Cortex of kidney (tissue), 1 donor: Measurements from ENCODE around the gene SMIM5.

Experiments used
- DNase-seq: peaks from one replicate; lab custom pipeline; 2025; lab: John Stamatoyannopoulos, UW

The SMIM5 gene

DNA sequence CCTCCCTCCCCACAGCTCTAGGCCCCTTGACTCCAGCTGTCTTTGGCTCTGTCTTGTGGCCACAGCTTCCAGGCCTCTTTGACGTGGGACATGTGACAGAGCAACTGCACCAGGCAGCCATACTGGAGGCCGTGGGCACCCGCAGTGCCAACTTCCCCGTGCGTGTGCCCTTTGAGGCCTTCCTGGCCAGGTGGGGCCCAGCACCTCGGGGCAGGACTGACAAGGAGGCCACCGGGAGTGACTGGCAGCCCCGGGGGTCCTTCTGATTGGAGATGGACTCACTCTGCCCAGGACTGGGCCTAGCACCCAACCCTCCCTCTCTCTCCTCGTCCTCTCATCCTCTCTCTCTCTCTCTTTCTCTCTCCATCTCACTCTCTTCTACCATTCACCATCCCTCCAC, 30.1 kb upstream of the SMIM5 start:
- no peak for DNase-seq

DNA sequence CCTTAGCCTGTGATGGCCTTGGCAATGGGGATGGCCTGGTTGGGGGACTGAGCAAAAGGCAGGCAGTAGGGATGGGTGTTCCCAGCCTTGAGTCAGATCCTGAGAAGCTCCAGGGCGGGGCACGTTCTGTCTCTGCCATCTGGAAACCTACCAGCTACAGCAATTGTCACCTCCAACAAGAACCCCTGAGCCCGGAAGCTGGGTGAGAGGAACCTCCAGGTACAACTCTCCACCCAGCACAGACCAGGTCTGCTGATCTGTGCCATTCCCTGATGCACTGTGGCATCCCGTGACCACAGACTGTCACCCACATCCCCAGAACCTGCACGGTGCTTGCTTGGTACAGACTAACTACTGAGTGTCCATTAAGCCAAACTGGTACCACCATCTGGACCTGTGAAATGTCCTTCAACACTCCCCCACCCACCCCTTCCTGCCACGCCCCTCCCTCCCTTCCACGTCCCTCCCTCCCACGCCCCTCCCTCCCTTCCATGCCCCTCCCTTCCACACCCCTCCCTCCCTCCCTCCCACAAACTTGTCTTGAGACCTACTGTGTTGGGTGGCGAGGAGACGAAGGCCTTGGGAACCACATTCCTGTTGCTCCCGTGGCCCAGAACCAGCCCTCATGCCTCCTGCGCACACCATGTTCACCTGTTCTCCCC, 29.1 kb upstream of the SMIM5 start:
- DNase-seq = no peak

DNA sequence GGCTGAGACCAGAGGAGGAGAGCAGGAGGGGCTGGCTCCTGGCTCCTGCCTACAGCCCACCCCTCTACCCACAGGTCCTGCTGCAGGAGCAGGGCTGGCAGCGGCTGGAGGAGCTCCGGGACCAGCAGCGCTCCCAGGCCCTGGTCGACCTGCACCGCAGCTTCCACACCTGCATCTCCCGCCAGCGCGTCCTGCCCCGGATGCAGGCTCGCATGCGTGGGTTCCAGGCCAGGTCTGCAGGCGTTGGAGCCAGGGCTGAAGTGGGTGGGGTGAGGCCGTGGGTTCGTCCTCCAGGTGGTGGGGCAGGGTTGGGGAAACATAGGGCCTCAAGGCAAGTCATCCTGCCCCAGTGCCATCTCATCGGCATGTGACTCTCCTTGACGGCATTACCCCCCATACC, 27.4 kb upstream of the SMIM5 start:
- no peak for DNase-seq

DNA sequence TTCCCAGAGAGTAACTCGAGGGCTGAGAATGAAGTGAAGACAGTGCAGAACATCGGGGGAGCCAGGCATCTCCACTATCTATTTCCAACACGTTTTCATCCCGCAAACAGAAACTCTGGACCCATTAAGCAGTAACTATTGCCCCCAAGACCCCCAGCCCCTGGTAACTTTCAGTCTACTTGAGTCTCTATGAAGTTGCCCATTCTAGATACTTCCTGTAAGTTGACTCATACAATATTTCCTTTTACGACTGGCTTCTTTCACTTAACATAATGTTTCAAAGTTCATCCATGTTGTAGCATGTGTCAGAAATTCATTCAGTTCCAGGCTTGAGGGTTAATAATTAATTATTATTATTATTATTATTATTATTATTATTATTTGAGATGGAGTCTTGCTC, 26.1 kb upstream of the SMIM5 start:
- no peak for DNase-seq

DNA sequence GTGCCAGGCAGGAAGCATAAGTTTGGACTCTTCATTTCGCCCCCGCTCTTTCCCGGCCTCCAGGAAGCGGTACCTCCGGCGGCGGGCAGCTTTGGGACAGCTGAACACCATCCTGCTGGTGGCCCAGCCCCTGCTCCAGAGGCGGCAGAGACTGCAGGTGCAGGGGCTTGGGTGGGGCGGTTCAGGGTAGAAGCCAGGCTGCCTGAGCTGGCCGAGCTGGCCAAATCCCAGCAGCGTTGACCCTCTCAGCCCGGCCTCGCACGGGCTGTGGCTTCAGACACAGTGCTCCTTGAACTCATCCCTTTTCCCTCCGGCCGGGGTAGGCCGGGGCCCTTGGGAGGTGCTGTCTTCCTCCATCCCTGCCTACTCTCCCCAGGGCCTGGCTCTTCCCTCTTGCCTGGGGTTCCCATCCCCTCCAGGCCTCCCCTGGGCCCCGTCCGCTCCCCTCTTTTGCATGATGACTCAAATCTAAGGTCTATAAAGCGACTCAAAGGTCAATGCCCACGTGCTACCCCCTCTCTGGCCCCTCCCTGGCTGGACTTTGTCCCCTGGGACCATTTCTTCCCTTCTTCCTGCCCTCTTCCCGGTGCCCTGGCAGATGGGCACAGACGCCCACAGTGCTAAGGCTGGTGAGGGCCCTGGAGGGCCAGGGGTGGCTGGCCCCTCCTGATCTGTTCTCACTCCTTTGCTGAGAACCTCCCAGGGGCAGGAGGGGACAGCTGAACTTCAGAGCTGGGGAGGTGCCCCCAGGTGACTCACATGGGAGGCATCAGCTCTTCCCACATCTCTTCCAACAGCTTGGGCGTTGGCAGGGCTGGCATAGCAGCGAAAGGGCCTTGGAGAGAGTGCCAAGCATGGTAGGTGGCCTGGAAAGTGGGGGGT, 22.9 kb upstream of the SMIM5 start:
- DNase-seq = no peak

DNA sequence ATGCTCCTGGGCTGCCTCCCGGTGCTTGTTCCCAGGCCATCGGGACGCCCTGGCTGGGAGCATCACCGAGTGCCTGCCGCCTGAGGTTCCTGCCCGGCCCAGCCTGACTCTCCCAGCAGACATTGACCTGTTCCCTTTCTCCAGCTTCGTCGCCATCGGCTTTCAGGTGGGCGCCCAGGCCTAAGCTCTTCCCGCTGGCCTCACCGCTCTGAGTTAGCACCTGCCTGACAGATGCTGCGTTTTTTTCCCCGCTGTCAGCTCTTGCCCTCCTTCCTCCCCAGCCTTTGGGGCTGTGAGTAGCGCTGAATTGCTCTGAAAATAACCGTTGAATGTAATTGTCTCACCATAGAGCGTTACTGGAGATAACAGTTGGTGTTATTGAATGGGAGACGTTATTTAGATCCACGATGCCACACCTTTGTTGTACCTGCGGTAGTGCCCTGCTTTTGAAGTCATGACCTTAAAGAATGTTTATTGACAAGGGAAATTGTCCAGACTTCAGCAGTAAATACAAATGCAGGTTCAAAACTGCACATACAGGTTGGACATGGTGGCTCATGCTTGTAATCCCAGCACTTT, 21.3 kb upstream of the SMIM5 start:
- no peak for DNase-seq

DNA sequence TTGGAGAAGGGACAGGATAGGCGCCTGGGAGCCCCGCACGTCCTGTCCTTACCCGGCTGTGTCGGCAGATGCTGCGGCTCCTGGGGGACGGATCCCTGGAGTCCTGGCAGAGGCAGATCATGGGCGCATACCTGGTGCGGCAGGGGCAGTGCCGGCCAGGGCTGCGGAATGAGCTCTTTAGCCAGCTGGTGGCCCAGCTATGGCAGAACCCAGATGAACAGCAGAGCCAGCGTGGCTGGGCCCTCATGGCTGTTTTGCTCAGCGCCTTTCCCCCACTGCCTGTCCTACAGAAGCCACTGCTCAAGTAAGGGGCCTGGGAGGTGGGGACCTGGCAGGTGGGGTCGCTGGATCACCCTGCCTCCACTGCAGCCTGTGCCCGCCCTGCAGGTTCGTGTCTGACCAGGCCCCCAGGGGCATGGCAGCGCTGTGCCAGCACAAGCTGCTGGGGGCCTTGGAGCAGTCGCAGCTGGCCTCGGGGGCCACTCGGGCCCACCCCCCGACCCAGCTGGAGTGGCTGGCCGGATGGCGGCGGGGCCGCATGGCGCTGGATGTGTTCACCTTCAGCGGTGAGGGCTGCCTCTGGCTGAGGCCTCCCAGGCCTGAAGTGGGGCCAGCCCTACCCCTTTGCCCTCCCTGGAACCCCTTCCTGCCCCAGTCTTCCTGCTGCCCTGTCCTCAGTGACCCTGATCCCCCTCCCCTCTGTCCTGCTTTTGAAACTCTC, 20.2 kb upstream of the SMIM5 start:
- no peak for DNase-seq

DNA sequence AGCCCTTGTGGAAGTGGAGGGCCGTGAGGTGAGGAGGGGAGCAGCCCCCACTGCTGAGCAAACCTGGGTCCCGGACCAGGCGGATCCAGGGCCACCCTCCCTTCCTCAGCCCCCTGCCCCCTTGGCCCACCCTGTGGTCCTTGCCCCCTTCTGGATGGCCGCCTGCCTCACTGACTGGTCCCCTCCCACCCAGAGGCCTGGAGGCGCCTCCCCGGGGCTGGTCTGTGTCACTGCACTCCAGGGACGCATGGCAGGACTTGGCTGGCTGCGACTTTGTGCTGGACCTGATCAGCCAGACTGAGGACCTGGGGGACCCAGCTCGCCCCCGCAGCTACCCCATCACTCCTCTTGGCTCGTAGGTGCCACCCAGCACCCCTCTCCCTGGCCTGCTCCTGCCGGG, 19.2 kb upstream of the SMIM5 start:
- no peak for DNase-seq

DNA sequence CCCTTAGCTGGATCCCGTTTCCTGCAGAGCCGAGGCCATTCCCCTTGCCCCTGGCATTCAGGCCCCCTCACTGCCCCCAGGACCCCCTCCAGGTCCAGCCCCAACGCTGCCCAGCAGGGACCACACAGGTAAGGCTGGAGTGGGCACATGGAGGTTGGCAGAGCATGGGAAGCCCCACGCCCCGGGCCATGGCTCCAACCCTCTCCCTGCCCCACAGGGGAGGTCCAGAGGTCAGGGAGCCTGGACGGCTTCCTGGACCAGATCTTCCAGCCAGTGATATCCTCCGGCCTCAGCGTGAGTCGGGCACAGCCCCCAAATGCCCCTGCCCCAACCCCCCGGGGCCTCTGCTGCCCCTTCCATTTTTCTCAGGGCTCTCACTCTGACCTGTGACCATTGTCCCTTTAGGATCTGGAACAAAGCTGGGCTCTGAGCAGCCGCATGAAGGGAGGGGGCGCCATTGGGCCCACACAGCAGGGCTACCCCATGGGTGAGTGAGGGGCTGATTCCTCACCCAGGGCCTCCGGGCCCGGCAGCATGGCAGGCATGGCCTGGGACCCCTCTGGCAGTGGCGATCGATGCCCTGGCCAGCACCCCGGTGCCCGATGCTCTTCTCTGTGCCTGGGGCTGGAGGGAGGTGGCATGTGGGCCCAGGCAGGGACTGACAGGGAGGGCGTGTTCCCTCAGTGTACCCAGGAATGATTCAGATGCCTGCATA, 18.5 kb upstream of the SMIM5 start:
- no peak for DNase-seq

DNA sequence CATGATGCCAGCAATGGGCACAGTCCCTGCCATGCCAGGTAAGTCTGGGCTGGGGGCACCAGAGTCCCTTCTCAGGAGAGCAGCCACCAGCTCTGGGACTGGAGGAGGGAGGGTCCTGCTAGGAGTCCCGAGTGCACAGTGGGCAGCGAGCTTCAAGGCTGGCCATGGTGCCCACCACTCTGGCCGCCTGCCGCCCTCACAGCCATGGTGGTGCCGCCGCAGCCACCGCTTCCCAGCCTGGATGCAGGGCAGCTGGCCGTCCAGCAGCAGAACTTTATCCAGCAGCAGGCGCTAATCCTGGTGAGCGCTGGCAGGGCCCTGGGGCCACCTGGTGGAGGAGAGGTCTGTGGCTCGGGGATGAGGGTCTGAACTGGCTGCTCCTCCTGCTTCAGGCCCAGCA, 17.9 kb upstream of the SMIM5 start:
- no peak for DNase-seq

DNA sequence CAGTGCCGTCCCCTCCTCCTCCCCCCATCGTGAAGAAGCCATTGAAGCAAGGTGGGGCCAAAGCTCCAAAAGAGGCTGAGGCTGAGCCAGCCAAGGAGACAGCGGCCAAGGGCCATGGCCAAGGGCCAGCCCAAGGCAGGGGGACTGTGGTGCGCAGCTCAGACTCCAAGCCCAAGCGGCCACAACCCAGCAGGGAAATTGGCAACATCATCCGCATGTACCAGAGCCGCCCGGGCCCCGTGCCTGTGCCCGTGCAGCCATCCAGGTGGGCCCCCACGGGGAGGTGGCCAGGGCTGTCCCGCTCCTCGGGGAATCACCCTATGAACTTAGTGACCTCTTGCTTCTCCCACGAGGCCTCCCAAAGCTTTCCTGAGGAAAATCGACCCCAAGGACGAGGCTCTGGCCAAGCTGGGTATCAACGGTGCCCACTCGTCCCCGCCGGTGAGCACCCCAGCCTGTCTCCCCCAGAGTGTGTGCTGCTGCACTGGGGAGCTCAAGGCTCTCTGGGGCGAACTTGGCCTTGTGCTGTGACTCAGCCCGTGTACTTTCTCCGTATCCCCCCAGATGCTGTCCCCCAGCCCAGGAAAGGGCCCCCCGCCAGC, 16.6 kb upstream of the SMIM5 start:
- DNase-seq = no peak

DNA sequence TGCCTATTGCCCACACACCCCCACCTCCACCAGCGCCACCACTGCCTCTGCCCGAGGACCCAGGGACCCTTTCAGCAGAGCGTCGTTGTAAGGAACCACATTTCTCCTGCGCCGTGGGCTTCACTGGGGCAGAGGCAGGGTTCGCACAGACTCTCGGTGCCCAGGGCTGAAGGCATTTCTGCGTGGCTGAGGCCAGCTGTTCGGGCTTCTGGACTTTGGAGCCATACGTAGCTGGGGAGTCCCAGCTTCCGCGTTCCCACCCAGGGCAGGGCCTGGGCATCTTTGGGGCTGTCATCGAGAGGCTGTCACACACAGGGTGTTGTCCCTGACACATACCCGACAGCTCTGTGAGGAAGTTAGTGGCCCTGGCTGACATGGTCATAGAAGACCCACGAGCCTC, 16.0 kb upstream of the SMIM5 start:
- no peak for DNase-seq

DNA sequence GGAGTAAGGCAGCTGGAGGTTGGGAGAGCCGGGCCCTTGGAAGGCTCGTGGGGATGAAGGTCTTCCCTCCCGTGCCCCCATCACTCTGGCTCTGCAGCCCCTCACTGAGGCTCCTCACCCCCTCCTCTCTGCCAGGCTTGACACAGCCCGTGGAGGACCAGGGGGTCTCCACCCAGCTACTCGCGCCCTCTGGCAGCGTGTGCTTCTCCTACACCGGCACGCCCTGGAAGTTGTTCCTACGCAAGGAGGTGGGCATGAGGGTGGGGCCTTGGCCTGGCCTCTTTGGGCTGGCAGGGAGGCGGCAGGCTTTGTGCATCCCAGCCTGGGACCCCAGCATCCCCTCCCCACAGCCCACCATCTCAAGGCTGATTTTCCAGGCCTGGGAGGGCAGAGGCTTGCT, 15.6 kb upstream of the SMIM5 start:
- no peak for DNase-seq

DNA sequence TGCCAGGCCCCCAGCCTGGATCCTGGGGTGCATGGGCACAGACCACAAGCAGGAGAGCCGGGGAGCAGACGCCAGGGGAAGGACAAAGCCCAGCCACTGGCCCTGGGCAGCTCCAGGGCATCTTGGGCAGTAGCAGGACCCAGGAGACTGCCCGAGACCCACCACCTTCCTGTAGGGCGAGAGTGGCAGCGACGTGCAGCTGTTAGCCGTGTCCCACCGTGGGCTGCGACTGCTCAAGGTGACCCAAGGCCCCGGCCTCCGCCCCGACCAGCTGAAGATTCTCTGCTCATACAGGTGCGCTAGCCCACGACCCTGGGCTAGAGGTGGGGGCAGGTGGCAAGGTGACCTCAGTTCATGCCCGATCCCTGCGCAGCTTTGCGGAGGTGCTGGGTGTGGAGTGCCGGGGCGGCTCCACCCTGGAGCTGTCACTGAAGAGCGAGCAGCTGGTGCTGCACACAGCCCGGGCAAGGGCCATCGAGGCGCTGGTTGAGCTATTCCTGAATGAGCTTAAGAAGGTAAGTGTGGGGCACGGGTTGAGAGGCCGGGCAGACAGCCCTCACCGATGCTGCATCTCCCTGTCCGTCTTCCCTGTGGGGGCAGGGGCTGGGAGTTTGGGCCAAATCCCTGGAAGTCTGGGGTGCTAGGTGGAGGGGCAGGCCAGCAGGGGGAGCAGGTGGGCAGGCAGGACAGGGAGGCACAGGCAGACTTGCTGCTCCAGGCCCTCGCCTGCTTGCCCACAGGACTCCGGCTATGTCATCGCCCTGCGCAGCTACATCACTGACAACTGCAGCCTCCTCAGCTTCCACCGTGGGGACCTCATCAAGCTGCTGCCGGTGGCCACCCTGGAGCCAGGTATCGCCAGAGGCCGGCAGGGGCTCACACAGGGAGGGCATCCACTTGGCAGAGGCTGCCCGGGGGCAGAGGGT, 13.5 kb upstream of the SMIM5 start:
- no peak for DNase-seq

DNA sequence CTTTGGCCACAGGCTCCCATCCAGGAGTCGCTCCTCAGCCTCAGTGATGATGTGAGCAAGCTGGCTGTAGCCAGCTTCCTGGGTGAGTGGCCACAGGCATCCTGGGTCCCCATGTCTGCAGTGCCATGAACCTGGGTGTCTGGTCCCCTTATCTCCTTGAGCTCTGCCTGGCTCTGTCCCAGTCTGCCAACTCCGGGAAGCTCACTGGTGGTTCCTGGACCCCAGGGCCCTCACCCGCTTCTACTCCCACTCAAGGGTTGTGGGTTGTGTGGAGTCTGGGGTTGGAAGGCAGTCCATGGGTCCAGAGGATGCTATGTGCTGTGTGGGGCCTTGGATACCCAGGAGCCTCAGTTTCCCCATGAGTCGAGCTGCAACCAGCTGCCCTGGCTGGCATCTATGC, 11.7 kb upstream of the SMIM5 start:
- DNase-seq = no peak

DNA sequence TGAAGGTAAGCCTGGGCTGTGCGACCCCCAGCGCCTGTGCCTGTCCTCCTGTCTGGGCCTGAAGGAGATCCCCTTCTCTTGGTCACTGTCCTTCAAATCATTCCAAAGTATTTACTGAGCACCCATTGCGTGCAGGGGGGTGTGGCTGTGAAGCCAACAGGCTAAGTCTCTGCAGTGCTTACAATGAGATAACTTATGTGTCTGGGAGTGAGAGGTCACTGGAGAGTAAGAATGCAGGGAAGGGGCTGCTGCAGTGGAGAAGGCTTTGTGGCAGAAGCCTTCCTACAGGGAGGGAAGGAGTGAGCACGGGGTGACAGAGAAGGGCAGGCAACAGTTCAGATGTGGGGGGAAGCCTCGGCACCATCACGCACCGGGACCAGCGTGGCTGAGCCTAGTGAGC, 11.2 kb upstream of the SMIM5 start:
- no peak for DNase-seq

DNA sequence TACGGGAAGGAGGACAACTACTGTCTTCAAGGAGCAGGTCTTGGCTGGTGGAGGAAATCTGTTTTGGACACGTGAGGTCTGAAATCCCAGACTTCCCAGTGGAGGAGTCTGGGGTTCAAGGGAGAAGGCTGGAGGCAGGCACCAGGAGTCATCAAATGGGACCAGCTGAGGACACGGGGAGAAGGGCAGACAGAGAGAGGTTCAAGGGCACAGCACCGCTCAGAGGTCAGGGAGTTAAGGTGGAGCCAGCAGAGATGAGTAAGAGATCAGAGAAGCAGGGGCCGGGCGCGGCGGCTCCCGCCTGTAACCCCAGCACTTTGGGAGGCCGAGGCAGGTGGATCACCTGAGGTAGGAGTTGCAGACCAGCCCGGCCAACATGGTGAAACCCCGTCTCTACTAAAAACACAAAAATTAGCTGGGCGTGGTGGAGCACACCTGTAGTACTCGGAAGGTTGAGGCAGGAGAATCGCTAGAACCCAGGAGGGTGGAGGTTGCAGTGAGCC, 10.4 kb upstream of the SMIM5 start:
- DNase-seq = no peak

DNA sequence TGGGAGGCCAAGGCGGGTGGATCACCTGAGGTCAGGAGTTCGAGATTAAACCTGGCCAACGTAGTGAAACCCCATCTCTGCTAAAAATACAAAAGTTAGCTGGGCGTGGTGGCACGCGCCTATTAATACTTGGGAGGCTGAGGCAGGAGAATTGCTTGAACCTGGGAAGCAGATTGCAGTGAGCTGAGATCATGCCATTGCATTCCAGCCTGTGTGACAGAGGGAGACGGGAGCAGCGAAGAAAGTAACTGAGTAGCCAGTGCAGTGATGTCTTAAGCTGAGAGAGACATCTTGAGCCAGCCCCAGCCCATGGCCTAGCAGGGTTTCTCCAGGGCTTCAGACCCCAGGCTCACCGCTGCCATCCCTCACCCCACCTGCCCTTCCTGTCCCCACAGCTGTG, 9.8 kb upstream of the SMIM5 start:
- DNase-seq = no peak

DNA sequence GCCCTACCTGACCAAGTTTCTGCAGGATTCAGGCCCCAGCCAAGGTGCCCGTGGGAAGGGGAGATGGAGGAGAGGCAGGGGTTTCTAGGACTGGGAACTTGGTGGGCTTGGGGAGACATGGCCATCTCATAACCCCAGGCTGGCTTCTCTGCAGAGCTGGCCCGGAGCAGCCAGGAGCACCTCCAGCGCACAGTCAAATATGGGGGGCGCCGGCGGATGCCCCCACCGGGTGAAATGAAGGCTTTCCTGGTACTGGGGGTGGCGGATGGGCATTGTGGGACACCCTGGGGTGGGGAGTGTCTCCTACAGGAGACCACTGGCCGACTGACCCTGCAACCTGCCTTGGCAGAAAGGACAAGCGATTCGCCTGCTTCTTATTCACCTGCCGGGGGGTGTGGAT, 9.2 kb upstream of the SMIM5 start:
- DNase-seq = no peak

DNA sequence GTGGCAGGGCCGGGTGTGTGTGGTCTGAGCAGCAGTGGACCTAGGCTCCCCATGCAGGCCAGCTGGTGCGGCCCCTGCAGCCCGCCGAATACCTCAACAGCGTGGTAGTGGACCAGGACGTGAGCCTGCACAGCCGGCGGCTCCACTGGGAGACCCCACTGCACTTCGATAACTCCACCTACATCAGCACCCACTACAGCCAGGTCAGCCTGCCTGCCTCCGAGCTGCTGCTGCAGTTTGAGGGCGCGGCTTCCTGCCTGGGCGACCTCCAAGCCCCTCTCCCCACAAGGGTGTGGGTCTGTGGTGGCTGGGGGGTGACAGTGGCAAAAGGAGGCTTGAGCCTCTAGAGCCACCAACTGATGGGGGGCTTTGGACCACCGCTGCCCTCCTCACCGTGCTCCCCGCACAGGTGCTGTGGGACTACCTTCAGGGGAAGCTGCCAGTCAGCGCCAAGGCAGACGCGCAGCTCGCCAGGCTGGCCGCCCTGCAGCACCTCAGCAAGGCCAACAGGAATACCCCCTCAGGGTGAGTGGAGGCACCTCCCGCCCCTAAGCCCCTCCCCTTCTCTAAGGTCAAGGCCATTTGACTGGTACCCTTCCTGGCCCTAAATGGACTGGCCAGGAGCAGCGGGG, 8.4 kb upstream of the SMIM5 start:
- DNase-seq = no peak
